Activated CD8-positive, alpha-beta T cell treated with anti-CD3 and anti-CD28 coated beads for 36 hours (primary cell): ENCODE results near the gene SLC25A41. TPM values are rescaled to one million over a fixed set of nuclear protein-coding genes. Genes with fewer than 3 reads are reported as not detected.

Experiments
- ATAC-seq: fragments of 200-7000 bp; cut with Tn5 transposase; one replicate; pipeline ENCODE4 v1.10.0; 2021; ENCODE audit warnings: mild to moderate bottlenecking, moderate library complexity
- CTCF ChIA-PET: fragments of 350-600 bp; sonication (Branson Sonifier 250); formaldehyde crosslinking; loops from one replicate; lab custom pipeline; 2021; ENCODE audit warnings: antibody characterized with exemption; lab: Charles Lee
- POLR2A ChIA-PET: fragments of 350-600 bp; sonication (Branson Sonifier 250); formaldehyde crosslinking; loops from one replicate; lab custom pipeline; 2021; ENCODE audit warnings: antibody characterized with exemption; lab: Charles Lee
- DNase-seq: peaks from one replicate; pipeline ENCODE4 v3.0.0-alpha.2; 2020
- H3K27ac Mint-ChIP-seq: one replicate; pipeline ENCODE4 v1.8.0; 2021; ENCODE audit warnings: mild to moderate bottlenecking, mixed read lengths
- H3K27me3 Mint-ChIP-seq: one replicate; pipeline ENCODE4 v1.8.0; 2021; ENCODE audit warnings: mixed read lengths
- H3K36me3 Mint-ChIP-seq: one replicate; pipeline ENCODE4 v1.8.0; 2021; ENCODE audit warnings: low read depth, mixed read lengths
- H3K4me1 Mint-ChIP-seq: one replicate; pipeline ENCODE4 v1.8.0; 2021; ENCODE audit warnings: low read depth, mixed read lengths
- H3K4me3 Mint-ChIP-seq: one replicate; pipeline ENCODE4 v1.8.0; 2021; ENCODE audit warnings: mild to moderate bottlenecking, moderate library complexity, mixed read lengths
- H3K9me3 Mint-ChIP-seq: one replicate; pipeline ENCODE4 v1.8.0; 2021; ENCODE audit warnings: mixed read lengths
- CTCF ChIP-seq: fragments of 200-600 bp; IDR thresholded peaks from one replicate; pipeline ENCODE4 v1.8.0; 2022; ENCODE audit warnings: antibody characterized with exemption, mild to moderate bottlenecking
- intact Hi-C: fragments of 100-400 bp; cut with micrococcal nuclease; formaldehyde crosslinking; loops from one replicate; pipeline ENCODE4 v1.10.0; 2022
- microRNA-seq: library from miRNA; unstranded; fragments of <30 nt; microRNA quantifications from one replicate; pipeline ENCODE4 v1.2.0, GENCODE V29; 2022; ENCODE audit warnings: borderline microRNAs expressed, borderline replicate concordance
- total RNA-seq, 2 experiments: library from RNA; stranded (reverse); gene quantifications; one replicate each; pipeline ENCODE4 v1.2.3, GENCODE V29; 2021

The SLC25A41 gene
- total RNA-seq, 2 experiments from 2014 or later = not detected

- no peak overlapping the region for H3K27ac Mint-ChIP-seq
- DNase-seq = no peak
- H3K4me1 Mint-ChIP-seq = peaks cover 10% of the 10 kb centered on the region
- ChIA-PET CTCF (no interaction called here), POLR2A (interaction anchor here (0.9 to 1.1 kb wide), 2 partner anchors 11 to 46 kb away, joined by 3 read pairs; no protein-coding TSS in a partner anchor)
- no peaks in the 10 kb centered on the region for H3K27me3 Mint-ChIP-seq
- no peak for ATAC-seq
- no peak for TF ChIP-seq CTCF
- H3K4me3 Mint-ChIP-seq = no peak overlapping the region
- intact Hi-C loops = no loop called here
- H3K36me3 Mint-ChIP-seq = peaks cover 24% of the 10 kb centered on the region
- H3K9me3 Mint-ChIP-seq = no peaks in the 10 kb centered on the region
Observed at GRCh38 chr19:6376512-6377190, 56.9 kb downstream of the SLC25A41 start.

Small RNAs within 50 kb of the gene (microRNA-seq; reads per million reads assigned to microRNA genes)
- 2.4 reads per million for gene MIR3940
- not detected for gene MIR6790
- gene MIR6885 = 1.8 reads per million

Other genes with a start within 250 kb of the SLC25A41 start
- 10 to 100 TPM; 41.4 to 44.6 TPM for gene MLLT1, start 153.8 kb downstream of the SLC25A41 start, total RNA-seq
- not detected for gene ACER1, start 100.2 kb downstream of the SLC25A41 start, total RNA-seq
- 100 to 1,000 TPM; 169 to 175 TPM for gene CLPP, start 72.2 kb downstream of the SLC25A41 start, total RNA-seq
- gene ALKBH7, start 61.0 kb downstream of the SLC25A41 start, total RNA-seq = 10 to 100 TPM; 34.9 to 40.1 TPM
- 1 to 10 TPM; 1.2 to 1.4 TPM for gene PSPN, start 57.8 kb downstream of the SLC25A41 start, total RNA-seq
- 10 to 100 TPM; 50.4 to 59.6 TPM for gene GTF2F1, start 40.6 kb downstream of the SLC25A41 start, total RNA-seq
- 100 to 1,000 TPM; 366 to 370 TPM for gene KHSRP, start 9.0 kb downstream of the SLC25A41 start, total RNA-seq
- 10 to 100 TPM; 11.9 to 12.1 TPM for gene SLC25A23, start 26.0 kb upstream of the SLC25A41 start, total RNA-seq
- under 1 TPM; 0.58 to 0.70 TPM for gene CRB3, start 30.5 kb upstream of the SLC25A41 start, total RNA-seq
- gene DENND1C, start 48.0 kb upstream of the SLC25A41 start, total RNA-seq = 10 to 100 TPM; 58.2 to 61.2 TPM
- gene TUBB4A, start 68.5 kb upstream of the SLC25A41 start, total RNA-seq = 10 to 100 TPM in 1 of 2 experiments, 1 to 10 TPM in 1; 9.6 to 10.6 TPM
- 1 to 10 TPM; 3.0 to 3.1 TPM for gene TNFSF9, start 97.3 kb upstream of the SLC25A41 start, total RNA-seq
- gene CD70, start 157.4 kb upstream of the SLC25A41 start, total RNA-seq = 10 to 100 TPM; 24.6 to 26.2 TPM
- 10 to 100 TPM; 41.7 to 43.8 TPM for gene TNFSF14, start 236.4 kb upstream of the SLC25A41 start, total RNA-seq